Loucy (cell line): ENCODE measurements around the gene MCM3AP.

Experiments
- EZH2phosphoT487 ChIP-seq: fragments of 200-600 bp; IDR thresholded peaks from 2 replicates; pipeline ENCODE4 v1.6.1; 2018; ENCODE audit warnings: antibody characterized with exemption, mild to moderate bottlenecking, moderate library complexity, borderline replicate concordance
- TF ChIP-seq, protein P1 (sequence below): fragments of 200-600 bp; sonication (generic); conservative IDR thresholded peaks from 2 replicates; pipeline ENCODE4 v1.5.1; 2014; ENCODE audit warnings: mild to moderate bottlenecking, antibody characterized with exemption, low read length

DNA sequence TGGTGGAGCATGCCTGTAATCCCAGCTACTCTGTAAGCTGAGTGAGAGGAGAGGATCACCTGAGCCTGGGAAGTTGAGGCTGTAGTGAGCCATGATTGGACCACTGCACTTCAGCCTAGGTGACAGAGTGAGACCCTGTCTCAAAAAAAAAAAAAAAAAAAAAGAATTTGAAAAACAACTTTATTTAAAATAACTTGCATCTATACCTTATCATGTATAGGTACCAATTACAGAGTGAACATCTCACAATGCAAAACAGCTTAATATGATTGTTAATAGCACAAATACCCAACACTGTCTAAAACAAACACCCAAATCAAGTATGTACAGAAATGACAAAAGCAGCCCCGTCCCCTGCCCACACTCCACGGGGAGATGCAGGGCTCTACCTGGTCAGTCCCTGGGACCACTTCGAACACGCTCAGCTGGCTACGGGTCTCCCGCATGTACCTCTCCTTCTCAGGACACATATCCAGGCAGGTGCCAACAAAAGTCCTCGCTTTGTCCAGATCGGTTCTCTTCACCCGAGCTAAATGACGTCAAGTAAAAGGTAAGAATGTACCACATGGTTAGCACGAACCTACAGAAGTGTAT lies 10.5 kb downstream of the MCM3AP start:
- TF ChIP-seq, protein P1, sequence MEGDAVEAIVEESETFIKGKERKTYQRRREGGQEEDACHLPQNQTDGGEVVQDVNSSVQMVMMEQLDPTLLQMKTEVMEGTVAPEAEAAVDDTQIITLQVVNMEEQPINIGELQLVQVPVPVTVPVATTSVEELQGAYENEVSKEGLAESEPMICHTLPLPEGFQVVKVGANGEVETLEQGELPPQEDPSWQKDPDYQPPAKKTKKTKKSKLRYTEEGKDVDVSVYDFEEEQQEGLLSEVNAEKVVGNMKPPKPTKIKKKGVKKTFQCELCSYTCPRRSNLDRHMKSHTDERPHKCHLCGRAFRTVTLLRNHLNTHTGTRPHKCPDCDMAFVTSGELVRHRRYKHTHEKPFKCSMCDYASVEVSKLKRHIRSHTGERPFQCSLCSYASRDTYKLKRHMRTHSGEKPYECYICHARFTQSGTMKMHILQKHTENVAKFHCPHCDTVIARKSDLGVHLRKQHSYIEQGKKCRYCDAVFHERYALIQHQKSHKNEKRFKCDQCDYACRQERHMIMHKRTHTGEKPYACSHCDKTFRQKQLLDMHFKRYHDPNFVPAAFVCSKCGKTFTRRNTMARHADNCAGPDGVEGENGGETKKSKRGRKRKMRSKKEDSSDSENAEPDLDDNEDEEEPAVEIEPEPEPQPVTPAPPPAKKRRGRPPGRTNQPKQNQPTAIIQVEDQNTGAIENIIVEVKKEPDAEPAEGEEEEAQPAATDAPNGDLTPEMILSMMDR, result no peak
- TF ChIP-seq EZH2phosphoT487, result no peak
